Measurements from ENCODE around the gene RRP15.

GRCh38 chr1:218274511-218274910 is 10.6 kb upstream of the RRP15 start:
- TF ChIP-seq, protein P1, sequence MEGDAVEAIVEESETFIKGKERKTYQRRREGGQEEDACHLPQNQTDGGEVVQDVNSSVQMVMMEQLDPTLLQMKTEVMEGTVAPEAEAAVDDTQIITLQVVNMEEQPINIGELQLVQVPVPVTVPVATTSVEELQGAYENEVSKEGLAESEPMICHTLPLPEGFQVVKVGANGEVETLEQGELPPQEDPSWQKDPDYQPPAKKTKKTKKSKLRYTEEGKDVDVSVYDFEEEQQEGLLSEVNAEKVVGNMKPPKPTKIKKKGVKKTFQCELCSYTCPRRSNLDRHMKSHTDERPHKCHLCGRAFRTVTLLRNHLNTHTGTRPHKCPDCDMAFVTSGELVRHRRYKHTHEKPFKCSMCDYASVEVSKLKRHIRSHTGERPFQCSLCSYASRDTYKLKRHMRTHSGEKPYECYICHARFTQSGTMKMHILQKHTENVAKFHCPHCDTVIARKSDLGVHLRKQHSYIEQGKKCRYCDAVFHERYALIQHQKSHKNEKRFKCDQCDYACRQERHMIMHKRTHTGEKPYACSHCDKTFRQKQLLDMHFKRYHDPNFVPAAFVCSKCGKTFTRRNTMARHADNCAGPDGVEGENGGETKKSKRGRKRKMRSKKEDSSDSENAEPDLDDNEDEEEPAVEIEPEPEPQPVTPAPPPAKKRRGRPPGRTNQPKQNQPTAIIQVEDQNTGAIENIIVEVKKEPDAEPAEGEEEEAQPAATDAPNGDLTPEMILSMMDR (conservative IDR thresholded peaks at IDR 0.05; ENCODE audit: low read depth, low read length) = no peak
- no peak for TF ChIP-seq EZH2 (IDR thresholded peaks at IDR 0.05; ENCODE audit: borderline replicate concordance, low read depth, low read length, poor library complexity, severe bottlenecking)

Measured in A673 (cell line).